WTC11 (cell line): ENCODE data around the gene IFNGR2. TPM values are rescaled to one million over a fixed set of nuclear protein-coding genes. Genes with fewer than 3 reads are reported as not detected.

Experiments used
- ATAC-seq: fragments of 200-7000 bp; cut with Tn5 transposase; 2 replicates; pipeline ENCODE4 v1.10.0; 2021; ENCODE audit warnings: mild to moderate bottlenecking, moderate library complexity
- CTCF ChIA-PET: fragments of 300-600 bp; sonication (Branson Sonifier 250); formaldehyde crosslinking; loops from one replicate; lab custom pipeline; 2021; ENCODE audit warnings: antibody characterized with exemption; lab: Charles Lee
- POLR2A ChIA-PET: fragments of 350-600 bp; sonication (Branson Sonifier 250); formaldehyde crosslinking; loops from one replicate; lab custom pipeline; 2021; ENCODE audit warnings: antibody characterized with exemption; lab: Charles Lee
- DNase-seq: peaks from one replicate; pipeline ENCODE4 v3.0.0; 2021; ENCODE audit warnings: low spot score
- H3K27ac Mint-ChIP-seq: 2 replicates; pipeline ENCODE4 v1.8.0; 2021; ENCODE audit warnings: mixed read lengths
- H3K27me3 Mint-ChIP-seq: 2 replicates; pipeline ENCODE4 v1.8.0; 2021; ENCODE audit warnings: low read depth, mild to moderate bottlenecking, moderate library complexity, mixed read lengths
- H3K36me3 Mint-ChIP-seq: 2 replicates; pipeline ENCODE4 v1.8.0; 2021; ENCODE audit warnings: mixed read lengths
- H3K4me1 Mint-ChIP-seq: 2 replicates; pipeline ENCODE4 v1.8.0; 2022; ENCODE audit warnings: mixed read lengths
- H3K4me3 Mint-ChIP-seq: 2 replicates; pipeline ENCODE4 v1.8.0; 2021; ENCODE audit warnings: mild to moderate bottlenecking, moderate library complexity, mixed read lengths
- H3K9me3 Mint-ChIP-seq: 2 replicates; pipeline ENCODE4 v1.8.0; 2021; ENCODE audit warnings: mixed read lengths
- CTCF ChIP-seq: fragments of 200-600 bp; IDR thresholded peaks from 2 replicates; pipeline ENCODE4 v1.8.0; 2022; ENCODE audit warnings: antibody characterized with exemption
- E2F5 ChIP-seq: sonication (generic); formaldehyde crosslinking; IDR thresholded peaks from 2 replicates; pipeline ENCODE4 v1.8.1; 2022; ENCODE audit warnings: mild to moderate bottlenecking, moderate library complexity, missing genetic modification reagents
- ETV6 ChIP-seq: sonication (generic); formaldehyde crosslinking; IDR thresholded peaks from 2 replicates; pipeline ENCODE4 v1.8.1; 2022; ENCODE audit warnings: mild to moderate bottlenecking, missing genetic modification reagents
- FOXJ3 ChIP-seq: sonication (generic); formaldehyde crosslinking; IDR thresholded peaks from 2 replicates; pipeline ENCODE4 v1.9.0; 2021; ENCODE audit warnings: missing genetic modification reagents, mild to moderate bottlenecking, borderline replicate concordance
- MXD4 ChIP-seq: fragments of 250-450 bp; sonication (Bioruptor Pico); IDR thresholded peaks from 2 replicates; pipeline ENCODE4 v1.8.0; 2021; ENCODE audit warnings: mild to moderate bottlenecking, moderate library complexity, borderline replicate concordance
- MYBL2 ChIP-seq: sonication (generic); formaldehyde crosslinking; IDR thresholded peaks from 2 replicates; pipeline ENCODE4 v1.8.1; 2023; ENCODE audit warnings: mild to moderate bottlenecking, moderate library complexity, missing genetic modification reagents
- NFYB ChIP-seq: sonication (generic); formaldehyde crosslinking; conservative IDR thresholded peaks from 2 replicates; pipeline ENCODE4 v1.8.0; 2022; ENCODE audit warnings: low read depth, missing genetic modification reagents
- PRRX2 ChIP-seq: fragments of 250-450 bp; sonication (Bioruptor Pico); IDR thresholded peaks from 2 replicates; pipeline ENCODE4 v1.8.0; 2021; ENCODE audit warnings: mild to moderate bottlenecking
- RELA ChIP-seq: sonication (generic); formaldehyde crosslinking; IDR thresholded peaks from 2 replicates; pipeline ENCODE4 v1.8.1; 2022; ENCODE audit warnings: missing genetic modification reagents, mild to moderate bottlenecking, borderline replicate concordance
- ZBTB43 ChIP-seq: sonication (generic); formaldehyde crosslinking; IDR thresholded peaks from 2 replicates; pipeline ENCODE4 v1.8.1; 2023; ENCODE audit warnings: mild to moderate bottlenecking, missing genetic modification reagents
- ZNF263 ChIP-seq: sonication (generic); formaldehyde crosslinking; IDR thresholded peaks from 2 replicates; pipeline ENCODE4 v1.8.1; 2022; ENCODE audit warnings: low read depth, mild to moderate bottlenecking, moderate library complexity, missing genetic modification reagents
- total RNA-seq: library from RNA; stranded (reverse); gene quantifications from 3 replicates; pipeline ENCODE4 v1.2.3, GENCODE V29; 2021
- TF ChIP-seq, protein P1 (sequence below): sonication (generic); formaldehyde crosslinking; IDR thresholded peaks from 2 replicates; pipeline ENCODE4 v1.8.1; 2022; ENCODE audit warnings: mild to moderate bottlenecking, missing genetic modification reagents, moderate library complexity, borderline replicate concordance
- TF ChIP-seq, protein P2 (sequence below): sonication (generic); formaldehyde crosslinking; IDR thresholded peaks from 2 replicates; pipeline ENCODE4 v1.8.1; 2023; ENCODE audit warnings: mild to moderate bottlenecking, missing genetic modification reagents, moderate library complexity
- TF ChIP-seq, protein P3 (sequence below): sonication (generic); formaldehyde crosslinking; IDR thresholded peaks from 2 replicates; pipeline ENCODE4 v1.8.0; 2022; ENCODE audit warnings: mild to moderate bottlenecking, missing genetic modification reagents
- TF ChIP-seq, protein P4 (sequence below): sonication (generic); formaldehyde crosslinking; IDR thresholded peaks from 2 replicates; pipeline ENCODE4 v1.8.0; 2022; ENCODE audit warnings: missing genetic modification reagents
- TF ChIP-seq, protein P5 (sequence below): fragments of 250-450 bp; sonication (Bioruptor Pico); IDR thresholded peaks from 2 replicates; pipeline ENCODE4 v1.9.0; 2021; ENCODE audit warnings: mild to moderate bottlenecking

IFNGR2 gene
- total RNA-seq, 1 experiment from 2014 or later: 34.1 TPM

DNA sequence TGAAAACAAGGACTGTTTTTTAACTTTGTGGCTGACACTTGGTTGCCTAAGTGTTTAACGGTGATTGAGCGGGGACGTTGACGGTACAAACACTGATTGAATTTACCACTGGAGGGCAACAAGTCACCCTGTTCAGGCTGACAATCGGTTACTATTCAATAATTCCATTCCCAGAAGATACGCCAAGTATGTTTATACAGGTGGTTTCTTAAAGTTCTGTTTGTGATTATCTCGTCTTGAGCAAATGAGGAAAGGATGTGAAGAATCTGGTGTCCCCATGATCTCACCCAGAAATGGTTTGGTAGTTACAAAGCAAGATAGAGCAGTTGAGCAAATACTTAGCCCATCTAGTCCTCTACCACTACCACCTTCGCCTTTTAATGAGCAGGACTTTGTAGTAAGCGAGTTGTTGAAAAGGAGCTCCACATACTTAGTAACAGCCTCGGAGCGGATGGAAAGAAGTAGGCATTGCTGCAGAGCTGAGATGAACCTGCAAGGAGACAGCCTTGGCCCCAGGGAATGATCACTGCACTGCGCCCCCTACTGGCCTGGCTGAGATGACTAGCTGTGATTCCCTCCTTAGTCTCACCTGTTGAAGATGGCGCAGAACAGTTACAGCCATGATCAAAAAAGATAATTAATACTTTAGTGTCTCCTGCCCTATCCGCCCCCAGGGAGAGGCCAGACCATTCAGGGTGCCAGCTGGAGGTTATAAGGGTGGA is 42.2 kb upstream of the IFNGR2 start:
- peak; percentile 94 for DNase-seq
- H3K9me3 Mint-ChIP-seq: peaks cover 6% of the 10 kb centered on the region
- peak; percentile 85 for ATAC-seq
- H3K27ac Mint-ChIP-seq: peak overlapping the region; percentile 85; the same call in 1 of the 2 replicates
- TF ChIP-seq PRRX2 (CRISPR knock-in tag) (0 out of 2 replicates have a peak, but pooled peaks have one; percentile 31), MYBL2 (CRISPR knock-in tag) (no peak), E2F5 (CRISPR knock-in tag) (no peak), CTCF (peak; percentile 83)
- TF ChIP-seq, protein P1, sequence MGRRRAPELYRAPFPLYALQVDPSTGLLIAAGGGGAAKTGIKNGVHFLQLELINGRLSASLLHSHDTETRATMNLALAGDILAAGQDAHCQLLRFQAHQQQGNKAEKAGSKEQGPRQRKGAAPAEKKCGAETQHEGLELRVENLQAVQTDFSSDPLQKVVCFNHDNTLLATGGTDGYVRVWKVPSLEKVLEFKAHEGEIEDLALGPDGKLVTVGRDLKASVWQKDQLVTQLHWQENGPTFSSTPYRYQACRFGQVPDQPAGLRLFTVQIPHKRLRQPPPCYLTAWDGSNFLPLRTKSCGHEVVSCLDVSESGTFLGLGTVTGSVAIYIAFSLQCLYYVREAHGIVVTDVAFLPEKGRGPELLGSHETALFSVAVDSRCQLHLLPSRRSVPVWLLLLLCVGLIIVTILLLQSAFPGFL (CRISPR knock-in tag): no peak
- TF ChIP-seq, protein P2, sequence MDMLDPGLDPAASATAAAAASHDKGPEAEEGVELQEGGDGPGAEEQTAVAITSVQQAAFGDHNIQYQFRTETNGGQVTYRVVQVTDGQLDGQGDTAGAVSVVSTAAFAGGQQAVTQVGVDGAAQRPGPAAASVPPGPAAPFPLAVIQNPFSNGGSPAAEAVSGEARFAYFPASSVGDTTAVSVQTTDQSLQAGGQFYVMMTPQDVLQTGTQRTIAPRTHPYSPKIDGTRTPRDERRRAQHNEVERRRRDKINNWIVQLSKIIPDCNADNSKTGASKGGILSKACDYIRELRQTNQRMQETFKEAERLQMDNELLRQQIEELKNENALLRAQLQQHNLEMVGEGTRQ (CRISPR knock-in tag): no peak
- TF ChIP-seq, all 79 proteins: peak for 2
- Mint-ChIP-seq H3K4me1 (peaks cover 18% of the 10 kb centered on the region), H3K4me3 (peak overlapping the region; percentile 37), H3K36me3 (peaks cover 13% of the 10 kb centered on the region), H3K27me3 (no peaks in the 10 kb centered on the region)
- CTCF ChIA-PET: interaction anchor here (0.5 to 3.6 kb wide), 63 partner anchors 10 to 760 kb away, joined by 3 to 33 read pairs (median 5); partner anchors contain the start of genes DNAJC28, IFNAR1, IFNAR2 and IFNGR2
- POLR2A ChIA-PET: interaction anchor here (0.6 to 2.2 kb wide), 5 partner anchors 36 to 119 kb away, joined by 3 to 17 read pairs (median 6); partner anchors contain the start of genes IFNAR1, IL10RB and TMEM50B

- Mint-ChIP-seq H3K27ac (peak overlapping the region; percentile 95), H3K36me3 (peaks cover 16% of the 10 kb centered on the region), H3K4me3 (peak overlapping the region; percentile 52), H3K27me3 (peaks cover 4% of the 10 kb centered on the region; the same call in 1 of the 2 replicates), H3K9me3 (peaks cover 17% of the 10 kb centered on the region), H3K4me1 (peaks cover 18% of the 10 kb centered on the region)
- CTCF ChIA-PET: interaction anchor here (0.7 to 3.6 kb wide), 39 partner anchors 9 to 761 kb away, joined by 3 to 33 read pairs (median 6); partner anchors contain the start of genes IFNAR1, IFNAR2, IL10RB and SYNJ1
- POLR2A ChIA-PET: interaction anchor here (1.5 to 2.2 kb wide), 2 partner anchors 37 to 40 kb away, joined by 6 to 17 read pairs; partner anchors contain the start of gene IFNAR1
- ATAC-seq (peak; percentile 93), DNase-seq (peak; percentile 51)
- TF ChIP-seq MXD4 (CRISPR knock-in tag) (no peak), RELA (no peak), NFYB (CRISPR knock-in tag) (0 out of 2 replicates have a peak, but pooled peaks have one; percentile 9), ZNF263 (CRISPR knock-in tag) (no peak), ZBTB43 (CRISPR knock-in tag) (no peak), ETV6 (CRISPR knock-in tag) (peak; percentile 55; the same call in 1 of the 2 replicates), FOXJ3 (no peak)
- TF ChIP-seq, protein P3, sequence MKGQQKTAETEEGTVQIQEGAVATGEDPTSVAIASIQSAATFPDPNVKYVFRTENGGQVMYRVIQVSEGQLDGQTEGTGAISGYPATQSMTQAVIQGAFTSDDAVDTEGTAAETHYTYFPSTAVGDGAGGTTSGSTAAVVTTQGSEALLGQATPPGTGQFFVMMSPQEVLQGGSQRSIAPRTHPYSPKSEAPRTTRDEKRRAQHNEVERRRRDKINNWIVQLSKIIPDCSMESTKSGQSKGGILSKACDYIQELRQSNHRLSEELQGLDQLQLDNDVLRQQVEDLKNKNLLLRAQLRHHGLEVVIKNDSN (CRISPR knock-in tag): peak; percentile 48; the same call in 1 of the 2 replicates
- TF ChIP-seq, protein P4, sequence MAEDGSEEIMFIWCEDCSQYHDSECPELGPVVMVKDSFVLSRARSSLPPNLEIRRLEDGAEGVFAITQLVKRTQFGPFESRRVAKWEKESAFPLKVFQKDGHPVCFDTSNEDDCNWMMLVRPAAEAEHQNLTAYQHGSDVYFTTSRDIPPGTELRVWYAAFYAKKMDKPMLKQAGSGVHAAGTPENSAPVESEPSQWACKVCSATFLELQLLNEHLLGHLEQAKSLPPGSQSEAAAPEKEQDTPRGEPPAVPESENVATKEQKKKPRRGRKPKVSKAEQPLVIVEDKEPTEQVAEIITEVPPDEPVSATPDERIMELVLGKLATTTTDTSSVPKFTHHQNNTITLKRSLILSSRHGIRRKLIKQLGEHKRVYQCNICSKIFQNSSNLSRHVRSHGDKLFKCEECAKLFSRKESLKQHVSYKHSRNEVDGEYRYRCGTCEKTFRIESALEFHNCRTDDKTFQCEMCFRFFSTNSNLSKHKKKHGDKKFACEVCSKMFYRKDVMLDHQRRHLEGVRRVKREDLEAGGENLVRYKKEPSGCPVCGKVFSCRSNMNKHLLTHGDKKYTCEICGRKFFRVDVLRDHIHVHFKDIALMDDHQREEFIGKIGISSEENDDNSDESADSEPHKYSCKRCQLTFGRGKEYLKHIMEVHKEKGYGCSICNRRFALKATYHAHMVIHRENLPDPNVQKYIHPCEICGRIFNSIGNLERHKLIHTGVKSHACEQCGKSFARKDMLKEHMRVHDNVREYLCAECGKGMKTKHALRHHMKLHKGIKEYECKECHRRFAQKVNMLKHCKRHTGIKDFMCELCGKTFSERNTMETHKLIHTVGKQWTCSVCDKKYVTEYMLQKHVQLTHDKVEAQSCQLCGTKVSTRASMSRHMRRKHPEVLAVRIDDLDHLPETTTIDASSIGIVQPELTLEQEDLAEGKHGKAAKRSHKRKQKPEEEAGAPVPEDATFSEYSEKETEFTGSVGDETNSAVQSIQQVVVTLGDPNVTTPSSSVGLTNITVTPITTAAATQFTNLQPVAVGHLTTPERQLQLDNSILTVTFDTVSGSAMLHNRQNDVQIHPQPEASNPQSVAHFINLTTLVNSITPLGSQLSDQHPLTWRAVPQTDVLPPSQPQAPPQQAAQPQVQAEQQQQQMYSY (CRISPR knock-in tag): peak; percentile 64
- TF ChIP-seq, protein P2 (CRISPR knock-in tag): peak; percentile 44; the same call in 1 of the 2 replicates
- TF ChIP-seq, protein P5, sequence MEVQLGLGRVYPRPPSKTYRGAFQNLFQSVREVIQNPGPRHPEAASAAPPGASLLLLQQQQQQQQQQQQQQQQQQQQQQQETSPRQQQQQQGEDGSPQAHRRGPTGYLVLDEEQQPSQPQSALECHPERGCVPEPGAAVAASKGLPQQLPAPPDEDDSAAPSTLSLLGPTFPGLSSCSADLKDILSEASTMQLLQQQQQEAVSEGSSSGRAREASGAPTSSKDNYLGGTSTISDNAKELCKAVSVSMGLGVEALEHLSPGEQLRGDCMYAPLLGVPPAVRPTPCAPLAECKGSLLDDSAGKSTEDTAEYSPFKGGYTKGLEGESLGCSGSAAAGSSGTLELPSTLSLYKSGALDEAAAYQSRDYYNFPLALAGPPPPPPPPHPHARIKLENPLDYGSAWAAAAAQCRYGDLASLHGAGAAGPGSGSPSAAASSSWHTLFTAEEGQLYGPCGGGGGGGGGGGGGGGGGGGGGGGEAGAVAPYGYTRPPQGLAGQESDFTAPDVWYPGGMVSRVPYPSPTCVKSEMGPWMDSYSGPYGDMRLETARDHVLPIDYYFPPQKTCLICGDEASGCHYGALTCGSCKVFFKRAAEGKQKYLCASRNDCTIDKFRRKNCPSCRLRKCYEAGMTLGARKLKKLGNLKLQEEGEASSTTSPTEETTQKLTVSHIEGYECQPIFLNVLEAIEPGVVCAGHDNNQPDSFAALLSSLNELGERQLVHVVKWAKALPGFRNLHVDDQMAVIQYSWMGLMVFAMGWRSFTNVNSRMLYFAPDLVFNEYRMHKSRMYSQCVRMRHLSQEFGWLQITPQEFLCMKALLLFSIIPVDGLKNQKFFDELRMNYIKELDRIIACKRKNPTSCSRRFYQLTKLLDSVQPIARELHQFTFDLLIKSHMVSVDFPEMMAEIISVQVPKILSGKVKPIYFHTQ (CRISPR knock-in tag): no peak
These were observed 41.1 kb upstream of the IFNGR2 start for GRCh38 chr21:33362044-33362555.
